ENCODE data around the gene EDRF1. TPM values are rescaled to one million over a fixed set of nuclear protein-coding genes. Genes with fewer than 3 reads are reported as not detected.

The EDRF1 gene
- total and polyA plus RNA-seq, 2 of the 8 experiments (the other 6 are each of a cell fraction or from before 2014, with no cell fraction given): 19.9 to 37.8 TPM

- H3K4me1 ChIP-seq (replicated peaks in 1 of 4; ENCODE audit: control insufficient read depth in 3 of 4, insufficient read depth in 4 of 4, low read length in 3 of 4): no peaks in the 10 kb centered on the region
- H2BK120ac ChIP-seq (replicated peaks; ENCODE audit: low read depth, low read length): no peak overlapping the region
- no peak overlapping the region for H2BK20ac ChIP-seq (ENCODE audit: low read length)
- TF ChIP-seq SIN3A (conservative IDR thresholded peaks at IDR 0.05 in 1 of 2, IDR thresholded peaks at IDR 0.05 in 1 of 2; ENCODE audit: low read depth in 1 of 2, low read length in 2 of 2): no peak
- TF ChIP-seq, protein P1, sequence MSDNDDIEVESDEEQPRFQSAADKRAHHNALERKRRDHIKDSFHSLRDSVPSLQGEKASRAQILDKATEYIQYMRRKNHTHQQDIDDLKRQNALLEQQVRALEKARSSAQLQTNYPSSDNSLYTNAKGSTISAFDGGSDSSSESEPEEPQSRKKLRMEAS (IDR thresholded peaks at IDR 0.05): no peak
- TF ChIP-seq EP300 (IDR thresholded peaks at IDR 0.05; ENCODE audit: borderline replicate concordance in 1 of 2, low read depth in 2 of 2, low read length in 2 of 2): no peak
- H4K5ac ChIP-seq (ENCODE audit: insufficient read length, low read depth, low read length): no peak overlapping the region
- no peak overlapping the region for H3K9ac ChIP-seq (replicated peaks in 1 of 4; ENCODE audit: extremely low read depth in 1 of 4, low read depth in 3 of 4, low read length in 3 of 4)
- 83% methylated on average over 2 of the region's 2 CpGs; no CpG with 5 or more reads in 1 of the 2 experiments for WGBS, 2 experiments (ENCODE audit: extremely low coverage in 1 of 2, insufficient coverage in 1 of 2, insufficient read length in 1 of 2, insufficient replicate concordance in 2 of 2, low coverage in 1 of 2, low lambda C conversion rate in 2 of 2, missing lambda C conversion rate in 1 of 2)
- peak overlapping the region; percentile 87 for H2AFZ ChIP-seq (ENCODE audit: low read length)
- no peak overlapping the region for H3K4ac ChIP-seq (replicated peaks; ENCODE audit: insufficient read length, low read depth, low read length)
- no peaks in the 10 kb centered on the region; a peak in 1 of 7 replicates for H3K27me3 ChIP-seq (replicated peaks in 1 of 4; ENCODE audit: control insufficient read depth in 3 of 4, extremely low read depth in 1 of 4, insufficient read depth in 3 of 4, low read length in 3 of 4)
- no peak overlapping the region for H2AK5ac ChIP-seq (ENCODE audit: low read depth, low read length)
- H3K27ac ChIP-seq (ENCODE audit: low read depth, low read length): no peak overlapping the region
- H3K9me3 ChIP-seq (ENCODE audit: insufficient read depth in 2 of 2, low read depth in 1 of 2, low read length in 1 of 2): no peaks in the 10 kb centered on the region
- no peak overlapping the region for H2BK15ac ChIP-seq (ENCODE audit: low read length)
- H2BK12ac ChIP-seq (ENCODE audit: low read depth, low read length): no peak overlapping the region
- no peak overlapping the region for H3K4me2 ChIP-seq (ENCODE audit: insufficient read depth in 1 of 2, low read depth in 2 of 2, low read length in 2 of 2)
- no peak overlapping the region for H2BK5ac ChIP-seq (ENCODE audit: low read depth, low read length)
- ChIA-PET CTCF (ENCODE audit: partially characterized antibody) (no interaction called here), POLR2A (ENCODE audit: partially characterized antibody) (no interaction called here)
- no peaks in the 10 kb centered on the region for H3K79me2 ChIP-seq (ENCODE audit: control insufficient read depth in 1 of 2, insufficient read depth in 2 of 2, low read length in 2 of 2)
- H3K23ac ChIP-seq (ENCODE audit: insufficient read length): no peak overlapping the region
- no peaks in the 10 kb centered on the region; a peak in 1 of 8 replicates for H3K36me3 ChIP-seq (ENCODE audit: control insufficient read depth in 2 of 4, insufficient read depth in 4 of 4, low read length in 3 of 4)
- no peak overlapping the region for H3K56ac ChIP-seq (replicated peaks; ENCODE audit: insufficient read length, low read depth, low read length)
- no peak overlapping the region for H4K91ac ChIP-seq (replicated peaks; ENCODE audit: insufficient read length, low read length)
- H3K23me2 ChIP-seq (ENCODE audit: low read depth, low read length): no peaks in the 10 kb centered on the region
- no peaks in the 10 kb centered on the region for H3K79me1 ChIP-seq (ENCODE audit: low read depth, low read length)
- DNase-seq (ENCODE audit: low read depth in 1 of 2, low spot score in 2 of 2) (no peak), FAIRE-seq (no peak)
- H4K8ac ChIP-seq (ENCODE audit: extremely low read depth, insufficient read depth, low read length): no peak overlapping the region
- H3K4me3 ChIP-seq (ENCODE audit: extremely low read depth in 1 of 4, insufficient read depth in 2 of 4, low read depth in 3 of 4, low read length in 4 of 4): no peak overlapping the region
- H3K18ac ChIP-seq (ENCODE audit: extremely low read depth, low read length): no peak overlapping the region
- no peaks in the 10 kb centered on the region for H4K20me1 ChIP-seq (replicated peaks in 1 of 2; ENCODE audit: control insufficient read depth in 1 of 2, insufficient read depth in 2 of 2, low read length in 2 of 2)
- no peak overlapping the region for H3K14ac ChIP-seq (ENCODE audit: insufficient read length)
These were observed 26.0 kb upstream of the EDRF1 start for GRCh38 chr10:125693524-125693847.
